ENCODE results near the gene NEDD4.
"Not testable (repeated sequence)": the region's sequence is repeated elsewhere in the genome, so short reads cannot be mapped to it uniquely, and the experiment has no call there.

Gene NEDD4

GRCh38 chr15:55879181-55879580 is 114.2 kb downstream of the NEDD4 start:
- no peak for DNase-seq

GRCh38 chr15:55873024-55873720 is 120.2 kb downstream of the NEDD4 start:
- DNase-seq: no peak

GRCh38 chr15:55872471-55872870 is 120.9 kb downstream of the NEDD4 start:
- no peak for DNase-seq

GRCh38 chr15:55869660-55870059 is 123.8 kb downstream of the NEDD4 start:
- no peak for DNase-seq

- no peak for DNase-seq
Measured at GRCh38 chr15:55868707-55869106, 124.7 kb downstream of the NEDD4 start.

GRCh38 chr15:55868291-55868690 is 125.1 kb downstream of the NEDD4 start:
- not testable (repeated sequence) for DNase-seq

GRCh38 chr15:55863911-55864310 is 129.5 kb downstream of the NEDD4 start:
- DNase-seq: no peak

- no peak for DNase-seq
Measured at GRCh38 chr15:55861115-55861514, 132.3 kb downstream of the NEDD4 start.

GRCh38 chr15:55860468-55860867 is 132.9 kb downstream of the NEDD4 start:
- no peak for DNase-seq

GRCh38 chr15:55859681-55860080 is 133.7 kb downstream of the NEDD4 start:
- no peak for DNase-seq

- no peak for DNase-seq
Measured at GRCh38 chr15:55858661-55859060, 134.8 kb downstream of the NEDD4 start.

- DNase-seq: no peak
Measured at GRCh38 chr15:55856506-55857164, 136.8 kb downstream of the NEDD4 start.

GRCh38 chr15:55853134-55853533 is 140.3 kb downstream of the NEDD4 start:
- no peak for DNase-seq

- no peak for DNase-seq
Measured at GRCh38 chr15:55846116-55846707, 147.2 kb downstream of the NEDD4 start.

GRCh38 chr15:55842897-55843296 is 150.5 kb downstream of the NEDD4 start:
- not testable (repeated sequence) for DNase-seq

GRCh38 chr15:55835866-55836265 is 157.5 kb downstream of the NEDD4 start:
- no peak for DNase-seq

- no peak for DNase-seq
Measured at GRCh38 chr15:55834331-55834730, 159.1 kb downstream of the NEDD4 start.

GRCh38 chr15:55829826-55830225 is 163.6 kb downstream of the NEDD4 start:
- DNase-seq: no peak

- no peak for DNase-seq
Measured at GRCh38 chr15:55827955-55828354, 165.5 kb downstream of the NEDD4 start.

GRCh38 chr15:55827204-55827603 is 166.2 kb downstream of the NEDD4 start:
- no peak for DNase-seq

- no peak for DNase-seq
Measured at GRCh38 chr15:55824857-55825613, 168.4 kb downstream of the NEDD4 start.

- no peak for DNase-seq
Measured at GRCh38 chr15:55823699-55824340, 169.6 kb downstream of the NEDD4 start.

- no peak for DNase-seq
Measured at GRCh38 chr15:55823191-55823670, 170.2 kb downstream of the NEDD4 start.
